K562 (cell line): ENCODE measurements around the gene RPN1.
A peak's percentile ranks its signal among the peaks of the same experiment; 100 is the strongest.

Experiments
- CBX2 ChIP-seq: fragments of 200-600 bp; sonication (generic); IDR thresholded peaks from one replicate; pipeline ENCODE4 v1.6.1; 2012; ENCODE audit warnings: mild to moderate bottlenecking, low read length, inconsistent platforms; ENCODE audit not compliant: insufficient read depth, poor library complexity, severe bottlenecking
- CREBBP ChIP-seq: IDR thresholded peaks from one replicate; pipeline ENCODE4 v1.6.1; 2012; ENCODE audit warnings: low read depth, mild to moderate bottlenecking, control low read depth, inconsistent platforms, low read length
- EP300 ChIP-seq: IDR thresholded peaks from 2 replicates; pipeline ENCODE4 v1.6.1; 2012; ENCODE audit warnings: low read length, improper control_type of control experiment
- NFIC ChIP-seq: fragments of 450-650 bp; IDR thresholded peaks from 2 replicates; pipeline ENCODE4 v1.6.1; 2017; ENCODE audit warnings: mild to moderate bottlenecking, inconsistent platforms
- ZNF224 ChIP-seq: sonication (generic); formaldehyde crosslinking; IDR thresholded peaks from 2 replicates; pipeline ENCODE4 v1.8.0; 2022; ENCODE audit warnings: mild to moderate bottlenecking, missing genetic modification reagents
- TF ChIP-seq, protein P1 (sequence below): fragments of 250-450 bp; sonication (Bioruptor Pico); IDR thresholded peaks from 2 replicates; pipeline ENCODE4 v1.4.0; 2020; ENCODE audit warnings: mild to moderate bottlenecking, moderate library complexity
- TF ChIP-seq, protein P2 (sequence below), 2 experiments: fragments of 450-650 bp; formaldehyde crosslinking in 1 of 2; IDR thresholded peaks; 2 replicates each; pipeline versions ENCODE4 v1.4.0 to v1.6.1; 2014 to 2020; ENCODE audit warnings: mild to moderate bottlenecking in 2 of 2, borderline replicate concordance in 1 of 2, low read depth in 1 of 2
- TF ChIP-seq, protein P3 (sequence below): sonication (generic); formaldehyde crosslinking; IDR thresholded peaks from 2 replicates; pipeline ENCODE4 v1.8.0; 2023; ENCODE audit warnings: mild to moderate bottlenecking, missing genetic modification reagents
- TF ChIP-seq, protein P4 (sequence below): sonication (generic); formaldehyde crosslinking; IDR thresholded peaks from 2 replicates; pipeline ENCODE4 v1.5.0; 2020; ENCODE audit warnings: missing genetic modification reagents
- TF ChIP-seq, protein P5 (sequence below), 3 experiments: IDR thresholded peaks in 2 of 3; conservative IDR thresholded peaks in 1 of 3; 2 replicates each; pipeline ENCODE4 v1.5.1; 2011 to 2012; ENCODE audit warnings: low read length in 3 of 3, mild to moderate bottlenecking in 3 of 3, control low read depth in 2 of 3, improper control_type of control experiment in 1 of 3, inconsistent platforms in 1 of 3, low read depth in 1 of 3, mixed read lengths in 1 of 3, moderate library complexity in 1 of 3; ENCODE audit not compliant: insufficient read depth in 2 of 3
- TF ChIP-seq, protein P6 (sequence below): fragments of 450-650 bp; IDR thresholded peaks from 2 replicates; pipeline ENCODE4 v1.6.1; 2017; ENCODE audit warnings: mild to moderate bottlenecking, moderate library complexity

DNA sequence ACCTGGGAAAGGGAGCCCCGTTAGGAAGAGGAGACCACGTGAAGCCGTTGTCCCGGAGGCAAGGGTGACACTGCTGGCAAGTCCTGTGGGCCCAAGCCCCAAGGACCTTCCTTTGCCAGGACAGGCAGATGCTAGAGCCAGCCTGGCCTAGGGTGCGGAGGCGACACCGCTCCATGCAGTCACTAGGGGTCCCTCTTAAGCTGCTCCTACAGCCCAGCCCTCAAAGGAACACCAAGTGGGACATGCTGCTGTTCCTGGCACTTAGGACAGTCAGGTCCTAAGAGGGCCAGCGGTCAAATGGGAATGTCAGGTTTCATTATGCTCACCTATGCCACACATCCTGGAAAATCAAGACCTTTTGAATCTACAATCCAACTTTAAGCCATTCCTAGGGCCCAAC lies 59.7 kb downstream of the RPN1 start:
- TF ChIP-seq NFIC (no peak), EP300 (no peak), CREBBP (no peak), ZNF224 (CRISPR knock-in tag) (no peak), CBX2 (no peak)
- TF ChIP-seq, protein P1, sequence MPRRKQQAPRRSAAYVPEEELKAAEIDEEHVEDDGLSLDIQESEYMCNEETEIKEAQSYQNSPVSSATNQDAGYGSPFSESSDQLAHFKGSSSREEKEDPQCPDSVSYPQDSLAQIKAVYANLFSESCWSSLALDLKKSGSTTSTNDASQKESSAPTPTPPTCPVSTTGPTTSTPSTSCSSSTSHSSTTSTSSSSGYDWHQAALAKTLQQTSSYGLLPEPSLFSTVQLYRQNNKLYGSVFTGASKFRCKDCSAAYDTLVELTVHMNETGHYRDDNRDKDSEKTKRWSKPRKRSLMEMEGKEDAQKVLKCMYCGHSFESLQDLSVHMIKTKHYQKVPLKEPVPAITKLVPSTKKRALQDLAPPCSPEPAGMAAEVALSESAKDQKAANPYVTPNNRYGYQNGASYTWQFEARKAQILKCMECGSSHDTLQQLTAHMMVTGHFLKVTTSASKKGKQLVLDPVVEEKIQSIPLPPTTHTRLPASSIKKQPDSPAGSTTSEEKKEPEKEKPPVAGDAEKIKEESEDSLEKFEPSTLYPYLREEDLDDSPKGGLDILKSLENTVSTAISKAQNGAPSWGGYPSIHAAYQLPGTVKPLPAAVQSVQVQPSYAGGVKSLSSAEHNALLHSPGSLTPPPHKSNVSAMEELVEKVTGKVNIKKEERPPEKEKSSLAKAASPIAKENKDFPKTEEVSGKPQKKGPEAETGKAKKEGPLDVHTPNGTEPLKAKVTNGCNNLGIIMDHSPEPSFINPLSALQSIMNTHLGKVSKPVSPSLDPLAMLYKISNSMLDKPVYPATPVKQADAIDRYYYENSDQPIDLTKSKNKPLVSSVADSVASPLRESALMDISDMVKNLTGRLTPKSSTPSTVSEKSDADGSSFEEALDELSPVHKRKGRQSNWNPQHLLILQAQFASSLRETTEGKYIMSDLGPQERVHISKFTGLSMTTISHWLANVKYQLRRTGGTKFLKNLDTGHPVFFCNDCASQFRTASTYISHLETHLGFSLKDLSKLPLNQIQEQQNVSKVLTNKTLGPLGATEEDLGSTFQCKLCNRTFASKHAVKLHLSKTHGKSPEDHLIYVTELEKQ (CRISPR knock-in tag): no peak
- TF ChIP-seq, protein P2, sequence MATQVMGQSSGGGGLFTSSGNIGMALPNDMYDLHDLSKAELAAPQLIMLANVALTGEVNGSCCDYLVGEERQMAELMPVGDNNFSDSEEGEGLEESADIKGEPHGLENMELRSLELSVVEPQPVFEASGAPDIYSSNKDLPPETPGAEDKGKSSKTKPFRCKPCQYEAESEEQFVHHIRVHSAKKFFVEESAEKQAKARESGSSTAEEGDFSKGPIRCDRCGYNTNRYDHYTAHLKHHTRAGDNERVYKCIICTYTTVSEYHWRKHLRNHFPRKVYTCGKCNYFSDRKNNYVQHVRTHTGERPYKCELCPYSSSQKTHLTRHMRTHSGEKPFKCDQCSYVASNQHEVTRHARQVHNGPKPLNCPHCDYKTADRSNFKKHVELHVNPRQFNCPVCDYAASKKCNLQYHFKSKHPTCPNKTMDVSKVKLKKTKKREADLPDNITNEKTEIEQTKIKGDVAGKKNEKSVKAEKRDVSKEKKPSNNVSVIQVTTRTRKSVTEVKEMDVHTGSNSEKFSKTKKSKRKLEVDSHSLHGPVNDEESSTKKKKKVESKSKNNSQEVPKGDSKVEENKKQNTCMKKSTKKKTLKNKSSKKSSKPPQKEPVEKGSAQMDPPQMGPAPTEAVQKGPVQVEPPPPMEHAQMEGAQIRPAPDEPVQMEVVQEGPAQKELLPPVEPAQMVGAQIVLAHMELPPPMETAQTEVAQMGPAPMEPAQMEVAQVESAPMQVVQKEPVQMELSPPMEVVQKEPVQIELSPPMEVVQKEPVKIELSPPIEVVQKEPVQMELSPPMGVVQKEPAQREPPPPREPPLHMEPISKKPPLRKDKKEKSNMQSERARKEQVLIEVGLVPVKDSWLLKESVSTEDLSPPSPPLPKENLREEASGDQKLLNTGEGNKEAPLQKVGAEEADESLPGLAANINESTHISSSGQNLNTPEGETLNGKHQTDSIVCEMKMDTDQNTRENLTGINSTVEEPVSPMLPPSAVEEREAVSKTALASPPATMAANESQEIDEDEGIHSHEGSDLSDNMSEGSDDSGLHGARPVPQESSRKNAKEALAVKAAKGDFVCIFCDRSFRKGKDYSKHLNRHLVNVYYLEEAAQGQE (IDR thresholded peaks at IDR 0.05; ENCODE audit: borderline replicate concordance): peak; percentile 54; the same call in 1 of the 2 replicates
- TF ChIP-seq, protein P2 (CRISPR knock-in tag; IDR thresholded peaks at IDR 0.05; ENCODE audit: low read depth): no peak
- TF ChIP-seq, protein P3, sequence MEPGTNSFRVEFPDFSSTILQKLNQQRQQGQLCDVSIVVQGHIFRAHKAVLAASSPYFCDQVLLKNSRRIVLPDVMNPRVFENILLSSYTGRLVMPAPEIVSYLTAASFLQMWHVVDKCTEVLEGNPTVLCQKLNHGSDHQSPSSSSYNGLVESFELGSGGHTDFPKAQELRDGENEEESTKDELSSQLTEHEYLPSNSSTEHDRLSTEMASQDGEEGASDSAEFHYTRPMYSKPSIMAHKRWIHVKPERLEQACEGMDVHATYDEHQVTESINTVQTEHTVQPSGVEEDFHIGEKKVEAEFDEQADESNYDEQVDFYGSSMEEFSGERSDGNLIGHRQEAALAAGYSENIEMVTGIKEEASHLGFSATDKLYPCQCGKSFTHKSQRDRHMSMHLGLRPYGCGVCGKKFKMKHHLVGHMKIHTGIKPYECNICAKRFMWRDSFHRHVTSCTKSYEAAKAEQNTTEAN (CRISPR knock-in tag): no peak
- TF ChIP-seq, protein P4, sequence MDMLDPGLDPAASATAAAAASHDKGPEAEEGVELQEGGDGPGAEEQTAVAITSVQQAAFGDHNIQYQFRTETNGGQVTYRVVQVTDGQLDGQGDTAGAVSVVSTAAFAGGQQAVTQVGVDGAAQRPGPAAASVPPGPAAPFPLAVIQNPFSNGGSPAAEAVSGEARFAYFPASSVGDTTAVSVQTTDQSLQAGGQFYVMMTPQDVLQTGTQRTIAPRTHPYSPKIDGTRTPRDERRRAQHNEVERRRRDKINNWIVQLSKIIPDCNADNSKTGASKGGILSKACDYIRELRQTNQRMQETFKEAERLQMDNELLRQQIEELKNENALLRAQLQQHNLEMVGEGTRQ (CRISPR knock-in tag): no peak
- TF ChIP-seq, protein P5, sequence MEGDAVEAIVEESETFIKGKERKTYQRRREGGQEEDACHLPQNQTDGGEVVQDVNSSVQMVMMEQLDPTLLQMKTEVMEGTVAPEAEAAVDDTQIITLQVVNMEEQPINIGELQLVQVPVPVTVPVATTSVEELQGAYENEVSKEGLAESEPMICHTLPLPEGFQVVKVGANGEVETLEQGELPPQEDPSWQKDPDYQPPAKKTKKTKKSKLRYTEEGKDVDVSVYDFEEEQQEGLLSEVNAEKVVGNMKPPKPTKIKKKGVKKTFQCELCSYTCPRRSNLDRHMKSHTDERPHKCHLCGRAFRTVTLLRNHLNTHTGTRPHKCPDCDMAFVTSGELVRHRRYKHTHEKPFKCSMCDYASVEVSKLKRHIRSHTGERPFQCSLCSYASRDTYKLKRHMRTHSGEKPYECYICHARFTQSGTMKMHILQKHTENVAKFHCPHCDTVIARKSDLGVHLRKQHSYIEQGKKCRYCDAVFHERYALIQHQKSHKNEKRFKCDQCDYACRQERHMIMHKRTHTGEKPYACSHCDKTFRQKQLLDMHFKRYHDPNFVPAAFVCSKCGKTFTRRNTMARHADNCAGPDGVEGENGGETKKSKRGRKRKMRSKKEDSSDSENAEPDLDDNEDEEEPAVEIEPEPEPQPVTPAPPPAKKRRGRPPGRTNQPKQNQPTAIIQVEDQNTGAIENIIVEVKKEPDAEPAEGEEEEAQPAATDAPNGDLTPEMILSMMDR (IDR thresholded peaks at IDR 0.05 in 2 of 3, conservative IDR thresholded peaks at IDR 0.05 in 1 of 3; ENCODE audit: insufficient read depth in 2 of 3, low read depth in 1 of 3, low read length in 3 of 3): peak; percentile 58 to 69 (median 60)
- TF ChIP-seq, protein P6, sequence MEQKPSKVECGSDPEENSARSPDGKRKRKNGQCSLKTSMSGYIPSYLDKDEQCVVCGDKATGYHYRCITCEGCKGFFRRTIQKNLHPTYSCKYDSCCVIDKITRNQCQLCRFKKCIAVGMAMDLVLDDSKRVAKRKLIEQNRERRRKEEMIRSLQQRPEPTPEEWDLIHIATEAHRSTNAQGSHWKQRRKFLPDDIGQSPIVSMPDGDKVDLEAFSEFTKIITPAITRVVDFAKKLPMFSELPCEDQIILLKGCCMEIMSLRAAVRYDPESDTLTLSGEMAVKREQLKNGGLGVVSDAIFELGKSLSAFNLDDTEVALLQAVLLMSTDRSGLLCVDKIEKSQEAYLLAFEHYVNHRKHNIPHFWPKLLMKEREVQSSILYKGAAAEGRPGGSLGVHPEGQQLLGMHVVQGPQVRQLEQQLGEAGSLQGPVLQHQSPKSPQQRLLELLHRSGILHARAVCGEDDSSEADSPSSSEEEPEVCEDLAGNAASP: no peak
